SKM-1 (cell line): ENCODE data around the gene CPO.
"Not testable (repeated sequence)": the region's sequence is repeated elsewhere in the genome, so short reads cannot be mapped to it uniquely, and the experiment has no call there.

Source experiments
- DNase-seq: peaks from one replicate; lab custom pipeline; 2025; ENCODE audit not compliant: unreplicated experiment; lab: John Stamatoyannopoulos, UW

Gene CPO

GRCh38 chr2:206939340-206939739 lies at the start of gene CPO:
CPO (plus strand) TSS chr2:206939518; CDS start chr2:206939600, 82 bp downstream.
- no peak for DNase-seq

- DNase-seq: no peak
These were observed 49.1 kb upstream of the CPO start for GRCh38 chr2:206890179-206890578.

- no peak for DNase-seq
These were observed 48.4 kb upstream of the CPO start for GRCh38 chr2:206890926-206891325.

- peak; percentile 8 for DNase-seq
These were observed 24.2 kb upstream of the CPO start for GRCh38 chr2:206915121-206915520.

- no peak for DNase-seq
These were observed 21.1 kb upstream of the CPO start for GRCh38 chr2:206918263-206918662.

- no peak for DNase-seq
These were observed 19.0 kb upstream of the CPO start for GRCh38 chr2:206920310-206920709.

- DNase-seq: no peak
These were observed 18.4 kb upstream of the CPO start for GRCh38 chr2:206920951-206921350.

- no peak for DNase-seq
These were observed 17.8 kb upstream of the CPO start for GRCh38 chr2:206921529-206921928.

- DNase-seq: no peak
These were observed 3.1 kb upstream of the CPO start for GRCh38 chr2:206935991-206936842.

GRCh38 chr2:206936843-206937230 lies 2.5 kb upstream of the CPO start:
- DNase-seq: no peak

GRCh38 chr2:206937555-206937954 lies 1.8 kb upstream of the CPO start:
- no peak for DNase-seq

- no peak for DNase-seq
These were observed 1.2 kb downstream of the CPO start for GRCh38 chr2:206940546-206940945.

GRCh38 chr2:206942592-206943478 lies 3.5 kb downstream of the CPO start:
- no peak for DNase-seq

- not testable (repeated sequence) for DNase-seq
These were observed 14.1 kb downstream of the CPO start for GRCh38 chr2:206953404-206953803.

GRCh38 chr2:206955253-206955652 lies 15.9 kb downstream of the CPO start:
- DNase-seq: no peak

- no peak for DNase-seq
These were observed 18.9 kb downstream of the CPO start for GRCh38 chr2:206958261-206958660.

GRCh38 chr2:206962966-206963365 lies 23.6 kb downstream of the CPO start:
- no peak for DNase-seq

GRCh38 chr2:206968134-206969086 lies 29.1 kb downstream of the CPO start:
- DNase-seq: no peak

- DNase-seq: no peak
These were observed 29.9 kb downstream of the CPO start for GRCh38 chr2:206969192-206969591.

- DNase-seq: no peak
These were observed 31.5 kb downstream of the CPO start for GRCh38 chr2:206970589-206971360.
